ENCODE data around the gene TWNK. TPM values are rescaled to one million over a fixed set of nuclear protein-coding genes. Genes with fewer than 3 reads are reported as not detected.

Gene TWNK
- total and polyA plus RNA-seq, 2 donors (not counting 3 experiments of a cell fraction or from before 2014, with no cell fraction given) = 5.6 to 10.9 TPM

GRCh38 chr10:100998183-100998990, 11.0 kb downstream of the TWNK start:
- Histone ChIP-seq H3K4me3 (replicated peaks in 1 of 3; ENCODE audit: insufficient read depth in 1 of 3, low read depth in 1 of 3, low read length in 3 of 3) (peak overlapping the region in 2 of 3 experiments; percentile 1 to 85), H3K79me2 (ENCODE audit: control insufficient read depth, insufficient read depth, low read length) (peaks cover 32% of the 10 kb centered on the region), H3K4me2 (ENCODE audit: insufficient read depth, low read length) (peak overlapping the region; percentile 6), H2AFZ (ENCODE audit: low read depth, low read length) (peak overlapping the region; percentile 38), H3K36me3 (ENCODE audit: control insufficient read depth in 2 of 2, extremely low read depth in 1 of 2, insufficient read depth in 2 of 2, low read length in 2 of 2) (peaks cover 2 to 9% of the 10 kb centered on the region in 2 experiments), H4K20me1 (replicated peaks; ENCODE audit: control insufficient read depth, extremely low read depth, insufficient read depth, low read length) (no peaks in the 10 kb centered on the region), H3K4me1 (ENCODE audit: control insufficient read depth, extremely low read depth, insufficient read depth, low read length) (peaks cover 33% of the 10 kb centered on the region), H3K9me1 (replicated peaks; ENCODE audit: control insufficient read depth, extremely low read depth, insufficient read depth, low read length) (no peaks in the 10 kb centered on the region), H3K9ac (replicated peaks; ENCODE audit: extremely low read depth, insufficient read depth, low read length) (peak overlapping the region; percentile 84), H3K27ac (ENCODE audit: insufficient read depth, low read depth, low read length) (peak overlapping the region; percentile 86), H3K27me3 (ENCODE audit: control insufficient read depth in 2 of 2, insufficient read depth in 2 of 2, low read length in 2 of 2) (no peaks in the 10 kb centered on the region), H3K9me3 (replicated peaks; ENCODE audit: control insufficient read depth, insufficient read depth, low read length) (no peaks in the 10 kb centered on the region)
- FAIRE-seq = peak; percentile 83
- intact Hi-C loops (cut with micrococcal nuclease) = loop anchor here (1.0 to 2.0 kb wide), 2 partner anchors 15 to 62 kb away; partner anchors contain the start of gene KAZALD1
- POLR2A ChIA-PET = no interaction called here
- TSS peak; percentile 60 for BruUV-seq (replicated peaks)
- dilution Hi-C loops (cut with MboI; ENCODE audit: extremely low pct_ligation_motif_present, low sequenced_read_pairs) = no loop called here
- CTCF ChIA-PET = interaction anchor here (0.6 to 12.6 kb wide), 13 partner anchors 10 to 1816 kb away, joined by 3 to 254 read pairs (median 4); partner anchors contain the start of genes MRPL43, PDZD7, SEMA4G and SFXN3
- DNase-seq (ENCODE audit: low read depth, low spot score) = peak; percentile 85
- TF ChIP-seq FOS (IDR thresholded peaks at IDR 0.05; ENCODE audit: borderline replicate concordance, insufficient read depth, low read length) (peak; percentile 29), POLR2AphosphoS5 (IDR thresholded peaks at IDR 0.05; ENCODE audit: insufficient read depth, low read depth, low read length) (no peak)

- Histone ChIP-seq H2AFZ (ENCODE audit: low read depth, low read length) (peak overlapping the region; percentile 16), H3K79me2 (ENCODE audit: control insufficient read depth, insufficient read depth, low read length) (peaks cover 34% of the 10 kb centered on the region), H3K9me3 (replicated peaks; ENCODE audit: control insufficient read depth, insufficient read depth, low read length) (no peaks in the 10 kb centered on the region), H3K36me3 (ENCODE audit: control insufficient read depth in 2 of 2, extremely low read depth in 1 of 2, insufficient read depth in 2 of 2, low read length in 2 of 2) (peaks cover 5 to 17% of the 10 kb centered on the region in 2 experiments), H4K20me1 (replicated peaks; ENCODE audit: control insufficient read depth, extremely low read depth, insufficient read depth, low read length) (no peaks in the 10 kb centered on the region), H3K9ac (replicated peaks; ENCODE audit: extremely low read depth, insufficient read depth, low read length) (peak overlapping the region; percentile 84), H3K4me2 (ENCODE audit: insufficient read depth, low read length) (peak overlapping the region; percentile 50), H3K4me3 (replicated peaks in 1 of 3; ENCODE audit: insufficient read depth in 1 of 3, low read depth in 1 of 3, low read length in 3 of 3) (peak overlapping the region; percentile 6 to 85 (median 29)), H3K27ac (ENCODE audit: insufficient read depth, low read depth, low read length) (peak overlapping the region; percentile 86), H3K9me1 (replicated peaks; ENCODE audit: control insufficient read depth, extremely low read depth, insufficient read depth, low read length) (no peaks in the 10 kb centered on the region), H3K27me3 (ENCODE audit: control insufficient read depth in 2 of 2, insufficient read depth in 2 of 2, low read length in 2 of 2) (no peaks in the 10 kb centered on the region), H3K4me1 (ENCODE audit: control insufficient read depth, extremely low read depth, insufficient read depth, low read length) (peaks cover 33% of the 10 kb centered on the region)
- ChIA-PET POLR2A (interaction anchor here (1.0 kb wide), 1 partner anchor 12 kb away, joined by 3 read pairs; no protein-coding TSS in a partner anchor), CTCF (interaction anchor here (0.7 to 12.6 kb wide), 6 partner anchors 9 to 42 kb away, joined by 4 to 254 read pairs (median 16); no protein-coding TSS in a partner anchor)
- dilution Hi-C loops (cut with MboI; ENCODE audit: extremely low pct_ligation_motif_present, low sequenced_read_pairs) (no loop called here), intact Hi-C loops (cut with micrococcal nuclease) (loop anchor here (1.0 to 2.0 kb wide), 2 partner anchors 14 to 62 kb away; partner anchors contain the start of gene KAZALD1)
- BruUV-seq (replicated peaks) = no TSS peak
- FAIRE-seq (peak; percentile 80), DNase-seq (ENCODE audit: low read depth, low spot score) (peak; percentile 75)
- TF ChIP-seq EZH2 (IDR thresholded peaks at IDR 0.05; ENCODE audit: borderline replicate concordance, low read depth, low read length, severe bottlenecking) (no peak), FOS (IDR thresholded peaks at IDR 0.05; ENCODE audit: borderline replicate concordance, insufficient read depth, low read length) (no peak), POLR2A (IDR thresholded peaks at IDR 0.05; ENCODE audit: low read depth, low read length) (peak; percentile 76), POLR2AphosphoS5 (IDR thresholded peaks at IDR 0.05; ENCODE audit: insufficient read depth, low read depth, low read length) (peak; percentile 72), MAX (IDR thresholded peaks at IDR 0.05; ENCODE audit: insufficient read depth, insufficient read length) (no peak), JUN (IDR thresholded peaks at IDR 0.05; ENCODE audit: borderline replicate concordance, insufficient read depth, insufficient read length, low read depth) (no peak), MYC (IDR thresholded peaks at IDR 0.05; ENCODE audit: low read depth, low read length) (no peak), CTCF (IDR thresholded peaks at IDR 0.05; ENCODE audit: extremely low read depth in 1 of 2, insufficient read depth in 1 of 2, low read depth in 1 of 2, low read length in 2 of 2) (peak; percentile 92 to 95), GATA2 (IDR thresholded peaks at IDR 0.05; ENCODE audit: insufficient read depth, insufficient read length, low read depth, low read length) (no peak)
These were observed 11.8 kb downstream of the TWNK start for GRCh38 chr10:100998991-100999741.
